Adrenal gland (tissue), 5 donors: ENCODE results near the gene GRM4.

Experiments
- POLR2A ChIP-seq, 2 donors: fragments of 450-650 bp; IDR thresholded peaks; one replicate each; pipeline ENCODE4 v1.6.1; 2017; ENCODE audit warnings: antibody characterized with exemption in 2 of 2, mild to moderate bottlenecking in 2 of 2, moderate library complexity in 1 of 2
- TF ChIP-seq, protein P1 (sequence below), 6 experiments: fragments of 450-650 bp in 4 of 6; fragments of 200-600 bp in 2 of 6; sonication (generic) in 1 of 6; IDR thresholded peaks; 1 replicate in 5 of 6; 2 replicates in 1 of 6; pipeline versions ENCODE4 v1.5.1 to v1.8.0; 2016 to 2021; ENCODE audit warnings: antibody characterized with exemption in 6 of 6, mild to moderate bottlenecking in 2 of 6, moderate library complexity in 1 of 6
- donor health status: DM: no; HTN: no; CAD: no.

DNA sequence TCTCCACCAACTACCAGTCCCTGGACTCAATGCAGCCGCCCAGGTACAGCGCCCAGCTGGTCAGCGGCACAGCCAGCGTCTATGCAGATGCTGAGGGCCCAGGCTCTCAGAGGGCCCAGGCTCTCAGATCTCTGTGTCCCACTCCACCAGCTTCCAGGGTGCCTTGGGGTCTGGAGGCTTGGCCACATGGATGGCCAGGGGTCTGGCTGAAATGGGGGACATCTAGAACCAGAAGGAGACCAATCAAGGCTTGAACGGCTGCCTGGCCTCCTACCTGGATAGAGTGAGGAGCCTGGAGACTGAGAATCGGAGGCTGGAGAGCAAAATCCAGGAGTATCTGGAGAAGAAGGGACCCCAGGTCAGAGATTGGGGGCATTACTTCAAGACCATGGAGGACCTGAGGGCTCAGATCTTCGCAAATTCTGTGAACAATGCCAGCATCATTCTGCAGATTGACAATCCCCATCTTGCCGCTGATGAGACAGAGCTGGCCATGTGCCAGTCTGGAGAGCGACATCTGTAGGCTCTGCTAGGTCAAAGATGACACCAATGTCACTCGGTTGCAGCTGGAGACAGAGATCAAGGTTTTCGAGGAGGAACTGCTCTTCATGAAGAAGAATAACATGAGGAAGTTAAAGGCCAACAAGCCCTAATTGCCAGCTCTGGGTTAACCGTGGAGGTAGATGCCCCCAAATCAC, 44.1 kb upstream of the GRM4 start:
- TF ChIP-seq, protein P1, sequence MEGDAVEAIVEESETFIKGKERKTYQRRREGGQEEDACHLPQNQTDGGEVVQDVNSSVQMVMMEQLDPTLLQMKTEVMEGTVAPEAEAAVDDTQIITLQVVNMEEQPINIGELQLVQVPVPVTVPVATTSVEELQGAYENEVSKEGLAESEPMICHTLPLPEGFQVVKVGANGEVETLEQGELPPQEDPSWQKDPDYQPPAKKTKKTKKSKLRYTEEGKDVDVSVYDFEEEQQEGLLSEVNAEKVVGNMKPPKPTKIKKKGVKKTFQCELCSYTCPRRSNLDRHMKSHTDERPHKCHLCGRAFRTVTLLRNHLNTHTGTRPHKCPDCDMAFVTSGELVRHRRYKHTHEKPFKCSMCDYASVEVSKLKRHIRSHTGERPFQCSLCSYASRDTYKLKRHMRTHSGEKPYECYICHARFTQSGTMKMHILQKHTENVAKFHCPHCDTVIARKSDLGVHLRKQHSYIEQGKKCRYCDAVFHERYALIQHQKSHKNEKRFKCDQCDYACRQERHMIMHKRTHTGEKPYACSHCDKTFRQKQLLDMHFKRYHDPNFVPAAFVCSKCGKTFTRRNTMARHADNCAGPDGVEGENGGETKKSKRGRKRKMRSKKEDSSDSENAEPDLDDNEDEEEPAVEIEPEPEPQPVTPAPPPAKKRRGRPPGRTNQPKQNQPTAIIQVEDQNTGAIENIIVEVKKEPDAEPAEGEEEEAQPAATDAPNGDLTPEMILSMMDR (IDR thresholded peaks at IDR 0.05): no peak
- TF ChIP-seq POLR2A (IDR thresholded peaks at IDR 0.05): no peak
